A673 (cell line): Measurements from ENCODE around the gene VPS11.

Source experiments
- CTCF ChIP-seq: fragments of 300-800, 200-600 bp; sonication (generic); conservative IDR thresholded peaks from 2 replicates; pipeline ENCODE4 v1.5.1; 2017; ENCODE audit warnings: low read depth, mild to moderate bottlenecking, antibody characterized with exemption, low read length, moderate library complexity, mixed read lengths
- EZH2 ChIP-seq: fragments of 200-600 bp; sonication (generic); IDR thresholded peaks from 2 replicates; pipeline ENCODE4 v1.6.1; 2017; ENCODE audit warnings: borderline replicate concordance, low read depth, mild to moderate bottlenecking, mixed read lengths, antibody characterized with exemption, low read length; ENCODE audit not compliant: poor library complexity, severe bottlenecking

- TF ChIP-seq CTCF (no peak), EZH2 (no peak)
Measured at GRCh38 chr11:119054418-119054817, 13.2 kb upstream of the VPS11 start.
